T-helper 2 cell treated with Interferon-gamma antibody and Interleukin-4, amounts not matched to agents 100 ng/mL and 5 ng/mL, for 36 hours (primary cell): ENCODE measurements around the gene SCARF2. TPM values are rescaled to one million over a fixed set of nuclear protein-coding genes. Genes with fewer than 3 reads are reported as not detected.
"Not testable (repeated sequence)": the region's sequence is repeated elsewhere in the genome, so short reads cannot be mapped to it uniquely, and the experiment has no call there.

Source experiments
- intact Hi-C: fragments of 100-400 bp; cut with micrococcal nuclease; formaldehyde crosslinking; loops from one replicate; pipeline ENCODE4 v1.15.1; 2023
- total RNA-seq: library from RNA; stranded (reverse); gene quantifications from 2 replicates; pipeline ENCODE4 v1.2.3, GENCODE V29; 2022

Gene SCARF2
- total RNA-seq, 1 donor from 2014 or later = 1.1 TPM

DNA sequence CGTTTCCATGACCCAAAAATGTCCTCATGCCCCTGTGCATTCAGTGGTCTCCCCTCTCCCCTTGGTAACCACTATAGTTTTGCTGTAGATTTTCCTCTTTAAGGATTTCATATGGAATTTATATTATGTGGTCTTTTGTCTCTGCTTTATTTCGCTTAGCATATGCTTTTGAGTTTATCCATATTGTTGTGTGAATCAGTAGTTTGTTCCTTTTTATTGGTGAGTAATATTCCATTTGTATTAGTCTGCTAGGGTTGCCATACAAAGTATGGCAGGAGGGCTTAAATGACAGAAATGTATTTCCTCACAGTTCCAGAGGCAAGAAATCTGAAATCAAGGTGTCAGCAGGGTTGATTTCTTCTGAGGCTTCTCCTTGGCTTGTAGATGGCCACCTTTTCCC is 40.1 kb downstream of the SCARF2 start:
- intact Hi-C loops = no loop called here

DNA sequence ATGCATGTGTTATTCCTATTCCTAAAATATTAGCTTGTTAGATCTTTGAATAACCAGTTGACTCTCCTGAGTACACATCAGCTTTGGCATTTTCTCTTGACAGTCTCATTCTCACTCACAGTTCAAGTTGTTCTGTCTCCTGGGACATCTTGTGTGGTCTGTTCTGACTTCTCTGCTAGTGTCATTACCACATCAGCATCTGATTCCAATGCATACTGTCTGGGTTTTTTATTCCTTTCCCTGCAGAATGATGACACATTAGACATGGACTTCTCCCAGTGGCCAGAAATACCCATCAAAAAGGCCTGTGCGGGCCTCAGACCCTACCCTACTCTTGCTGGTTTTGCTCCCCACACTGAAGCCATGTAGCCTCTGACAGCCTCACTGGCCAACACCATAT is 41.0 kb downstream of the SCARF2 start:
- intact Hi-C loops = no loop called here

DNA sequence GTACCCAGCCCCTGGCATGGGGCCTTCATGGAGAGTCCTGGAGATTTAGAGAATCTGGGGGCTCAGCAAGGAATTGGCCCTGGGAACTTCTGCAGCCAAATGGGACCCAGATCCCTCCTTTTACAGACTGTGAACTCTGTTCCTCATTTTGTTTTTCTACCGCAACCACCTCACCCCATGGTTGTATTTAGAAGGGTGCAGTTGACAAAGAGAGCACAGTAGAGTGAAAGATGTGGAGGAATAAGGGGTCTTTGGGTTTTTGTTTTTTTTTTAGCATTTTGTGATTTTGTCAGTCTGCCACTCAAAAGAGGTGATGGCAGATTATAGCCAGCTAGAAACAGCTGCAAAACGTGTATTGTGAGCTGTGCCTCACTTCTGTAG is 41.7 kb downstream of the SCARF2 start:
- intact Hi-C loops = loop anchor here (2.0 kb wide), 2 partner anchors 33 to 75 kb away; partner anchors contain the start of gene DGCR6L

DNA sequence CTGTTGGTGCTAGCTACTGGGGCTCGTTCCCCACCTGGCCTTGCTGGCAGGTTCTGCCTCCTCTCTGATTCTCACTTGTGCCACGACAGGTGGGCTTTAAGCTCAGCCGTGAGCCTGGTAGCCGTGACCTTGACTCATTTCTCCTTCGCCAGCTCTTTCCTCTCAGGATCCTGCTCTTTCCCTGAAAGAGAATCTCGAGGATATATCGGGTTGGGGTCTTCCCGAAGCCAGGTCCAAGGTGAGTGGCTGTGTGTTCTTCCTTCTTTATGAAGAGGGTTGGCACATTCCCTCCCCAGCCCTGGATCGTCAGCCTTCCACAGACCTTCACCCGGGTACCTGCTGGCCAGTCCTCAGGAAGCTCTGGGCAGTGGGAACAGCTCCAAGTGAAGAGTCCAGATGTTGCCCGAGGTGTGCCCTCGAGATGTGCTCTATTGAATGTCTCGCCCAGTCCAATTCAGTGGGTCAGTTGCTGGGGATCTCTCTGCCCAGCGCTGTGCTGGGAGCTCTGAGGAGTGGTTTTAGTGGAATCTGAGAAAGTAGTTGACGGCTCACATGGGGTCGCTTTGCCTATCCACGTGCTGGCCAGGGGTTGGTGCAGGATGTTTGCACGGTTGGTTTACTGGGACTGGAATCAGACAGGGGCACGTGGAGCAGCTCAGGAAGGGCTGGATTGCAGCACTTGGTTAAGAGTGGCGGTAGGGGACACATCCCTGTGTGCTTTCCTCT is 42.3 kb downstream of the SCARF2 start:
- intact Hi-C loops = loop anchor here (2.0 kb wide), 2 partner anchors 33 to 75 kb away; partner anchors contain the start of gene DGCR6L

DNA sequence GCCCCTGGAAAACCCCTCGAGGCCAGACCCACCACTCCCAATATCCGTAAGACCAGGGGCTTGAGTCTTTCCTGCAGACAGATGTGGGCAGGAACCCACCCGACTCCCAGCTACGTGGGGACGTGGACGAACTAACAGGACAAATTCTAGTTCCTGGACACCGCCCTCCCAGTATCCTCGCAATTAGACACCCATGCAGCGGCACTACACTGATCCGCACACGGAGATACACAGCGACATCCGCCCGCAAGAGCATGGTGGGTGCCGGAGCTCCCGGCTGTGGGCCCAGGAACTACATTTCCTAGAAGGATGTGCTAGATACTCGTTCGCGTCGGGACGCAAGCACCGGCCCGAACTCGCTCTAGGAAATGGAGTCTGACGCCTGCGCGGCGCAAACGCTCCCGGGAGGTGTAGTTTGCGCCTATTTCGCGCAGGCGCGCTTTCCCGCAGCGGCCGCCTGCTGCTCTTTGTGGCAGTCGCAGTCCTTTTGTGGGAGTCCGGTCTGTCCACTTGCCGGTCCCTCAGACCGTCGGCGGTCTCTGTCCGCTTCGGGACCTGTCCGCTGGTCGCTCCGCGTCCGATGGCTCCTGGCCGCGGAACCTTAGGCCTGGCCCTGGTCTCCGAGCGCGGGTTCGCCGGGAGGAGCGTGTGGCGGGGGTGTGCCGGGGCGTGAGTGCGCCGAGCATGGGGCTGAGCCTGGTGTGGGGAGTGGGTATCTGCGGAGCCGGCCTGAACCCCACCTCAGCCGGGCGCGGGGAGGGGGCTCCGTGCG is 43.7 kb downstream of the SCARF2 start, which contains the start of gene ZNF74:
ZNF74 (plus strand) TSS at position 447 of the 772 bp plus-strand sequence. CDS start 478 bp downstream, outside the sequence.
- intact Hi-C loops = loop anchor here (2.0 kb wide), 2 partner anchors 35 to 73 kb away; partner anchors contain the start of gene DGCR6L

DNA sequence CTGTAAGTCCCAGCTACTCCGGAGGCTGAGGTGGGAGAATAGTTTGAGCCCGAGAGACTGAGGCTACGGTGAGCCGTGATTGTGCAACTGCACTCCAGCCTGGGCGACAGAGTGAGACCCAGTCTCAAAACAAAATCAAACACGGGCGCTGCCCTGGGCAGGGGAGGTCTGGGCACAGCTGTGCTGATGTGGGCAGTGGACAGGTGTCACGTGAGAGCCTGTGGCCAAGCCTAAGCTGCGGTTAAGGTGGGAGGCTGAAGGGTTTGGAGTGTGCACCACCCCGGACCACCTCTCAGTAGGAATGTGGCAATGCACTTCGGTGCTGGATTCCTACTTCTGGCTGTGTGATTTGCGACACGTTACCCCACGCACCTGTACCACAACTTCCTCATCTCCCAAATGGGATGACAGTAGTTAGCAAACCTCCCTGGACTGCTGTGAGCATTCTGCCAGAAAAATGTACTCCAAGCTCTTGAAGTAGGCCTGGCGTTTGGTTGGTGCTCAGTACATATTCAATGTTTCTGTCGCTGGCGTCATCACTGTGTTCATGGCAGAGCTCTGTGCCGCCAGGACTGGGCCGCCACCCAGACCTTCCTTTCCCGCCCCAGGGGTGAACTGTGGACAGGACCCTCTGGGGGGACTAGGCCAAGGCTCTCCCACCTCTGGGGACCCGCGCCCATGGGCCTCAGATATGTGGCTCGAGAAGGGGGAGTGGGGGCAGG is 44.5 kb downstream of the SCARF2 start:
- intact Hi-C loops = no loop called here

DNA sequence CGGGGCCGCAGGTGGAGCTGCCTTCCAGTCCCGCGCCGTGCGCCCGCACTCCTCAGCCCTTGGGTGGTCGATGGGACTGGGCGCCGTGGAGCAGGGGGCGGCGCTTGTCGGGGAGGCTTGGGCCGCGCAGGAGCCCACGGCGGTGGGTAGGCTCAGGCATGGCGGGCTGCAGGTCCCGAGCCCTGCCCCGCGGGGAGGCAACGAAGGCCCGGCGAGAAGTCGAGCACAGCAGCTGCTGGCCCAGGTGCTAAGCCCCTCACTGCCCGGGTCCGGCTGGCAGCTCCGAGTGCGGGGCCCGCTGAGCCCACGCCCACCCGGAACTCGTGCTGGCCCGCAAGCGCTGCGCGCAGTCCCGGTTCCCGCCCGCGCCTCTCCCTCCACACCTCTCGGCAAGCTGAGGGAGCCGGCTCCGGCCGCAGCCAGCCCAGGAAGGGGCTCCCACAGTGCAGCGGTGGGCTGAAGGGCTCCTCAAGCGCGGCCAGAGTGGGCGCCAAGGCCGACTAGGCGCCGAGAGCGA is 45.2 kb downstream of the SCARF2 start:
- intact Hi-C loops = not testable (repeated sequence)

DNA sequence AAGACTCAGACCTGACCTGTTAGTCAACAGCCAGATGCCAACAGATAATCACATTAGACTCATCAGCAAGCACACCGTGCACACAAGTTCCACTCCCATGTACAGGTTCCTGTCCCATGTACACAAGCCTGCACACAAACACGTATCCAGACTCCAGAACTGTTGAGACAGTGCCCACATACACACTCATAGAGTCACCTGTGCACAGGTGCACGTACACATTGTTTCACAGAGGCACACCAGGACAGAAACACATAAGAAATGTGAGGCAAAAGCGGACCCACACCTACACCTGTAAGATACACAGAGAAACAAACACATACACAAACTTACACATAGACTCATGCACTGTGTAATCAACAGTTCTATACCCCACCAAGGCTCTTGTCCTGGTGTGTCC is 46.4 kb downstream of the SCARF2 start:
- intact Hi-C loops = no loop called here

DNA sequence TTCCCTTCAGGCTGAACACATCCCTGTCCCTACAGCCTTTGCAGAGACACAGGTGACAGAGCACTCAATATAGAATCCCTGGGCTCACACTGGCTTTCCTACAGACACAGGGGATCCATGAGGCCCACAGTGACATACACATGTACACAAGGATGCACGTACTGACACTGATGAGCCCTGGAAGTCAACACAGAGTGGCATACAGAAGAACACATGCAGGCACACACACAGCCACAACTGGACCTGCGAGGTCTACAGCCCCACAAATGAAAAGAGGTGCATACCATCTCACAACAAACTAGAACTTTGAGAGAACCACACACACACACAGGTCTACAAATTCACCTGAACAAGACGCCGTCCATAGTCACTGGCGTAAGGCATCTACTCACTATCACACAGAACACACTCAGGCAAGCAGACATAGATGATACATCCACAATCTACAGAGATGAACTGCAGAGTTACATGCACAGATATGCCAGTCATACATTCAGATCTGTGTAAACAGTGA is 47.2 kb downstream of the SCARF2 start:
- intact Hi-C loops = no loop called here

DNA sequence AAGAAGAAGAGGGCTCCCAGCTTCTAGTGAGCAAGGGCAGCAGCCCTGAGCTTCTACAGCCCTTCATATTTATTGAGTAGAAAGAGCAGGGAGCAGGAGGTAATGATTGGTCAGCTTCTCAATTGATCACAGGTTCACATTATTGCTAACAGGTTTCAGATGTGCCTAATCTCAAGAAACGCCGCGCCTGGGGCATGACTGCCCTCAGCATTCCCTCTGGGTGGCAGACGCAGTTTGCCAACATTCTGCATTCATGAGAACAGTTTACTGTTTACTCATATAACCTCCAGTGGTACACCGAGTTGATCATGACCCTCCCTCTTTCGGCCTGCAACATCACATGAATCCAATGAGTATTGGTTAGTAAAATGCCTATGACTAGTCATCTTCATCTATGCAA is 48.3 kb downstream of the SCARF2 start:
- intact Hi-C loops = no loop called here

DNA sequence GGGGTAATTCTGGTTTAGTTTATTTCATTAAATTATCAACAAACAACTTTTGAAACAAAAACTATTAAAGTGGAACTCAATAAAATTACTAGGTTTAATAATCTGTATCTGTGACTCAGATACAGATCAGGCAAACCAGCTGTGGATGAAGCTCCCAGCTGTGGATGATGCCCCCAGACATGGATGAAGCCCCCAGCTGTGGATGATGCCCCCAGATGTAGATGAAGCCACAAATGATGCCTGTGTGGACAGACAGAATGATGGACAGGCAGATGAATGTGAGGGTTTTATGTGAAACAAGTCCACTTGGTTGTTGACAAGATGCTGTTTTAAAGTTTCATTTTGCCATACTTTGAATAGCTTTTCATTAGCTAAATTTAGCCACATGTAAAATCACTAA is 49.4 kb downstream of the SCARF2 start:
- intact Hi-C loops = no loop called here

DNA sequence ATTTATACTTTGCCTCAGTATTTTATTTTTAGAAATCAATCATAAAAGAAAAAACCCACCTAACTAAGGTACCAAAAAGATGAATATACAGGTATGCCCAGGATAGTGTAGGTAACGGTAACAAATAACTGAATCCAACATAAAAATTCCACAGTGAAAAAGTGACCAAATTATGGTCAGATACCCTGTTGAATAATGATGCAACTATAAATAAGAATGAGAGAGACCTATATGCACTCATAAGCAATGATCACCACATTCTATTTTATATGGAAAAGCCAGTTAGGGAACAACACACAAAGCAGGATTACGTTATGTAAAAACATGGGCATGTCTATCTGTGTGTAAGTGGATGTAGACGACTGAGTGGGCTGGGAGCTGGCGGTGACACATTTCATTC is 50.7 kb downstream of the SCARF2 start:
- intact Hi-C loops = no loop called here

DNA sequence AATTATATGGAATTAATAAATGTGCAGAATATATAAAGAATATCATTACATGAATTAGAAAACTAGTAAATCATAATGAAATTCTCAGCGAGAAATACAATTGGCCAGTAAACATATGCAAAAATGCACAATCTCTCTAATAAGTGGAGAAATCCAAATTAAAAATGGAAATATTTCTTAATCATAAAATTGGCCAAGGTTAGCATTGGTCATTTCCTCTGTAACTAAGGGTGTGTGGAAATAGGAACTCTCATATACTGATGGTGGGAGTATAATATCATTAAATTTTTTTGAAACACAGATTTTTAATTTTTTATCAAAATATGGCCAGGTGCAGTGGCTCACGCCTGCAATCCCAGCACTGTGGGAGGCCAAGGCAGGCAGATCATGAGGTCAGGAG is 51.3 kb downstream of the SCARF2 start:
- intact Hi-C loops = no loop called here

DNA sequence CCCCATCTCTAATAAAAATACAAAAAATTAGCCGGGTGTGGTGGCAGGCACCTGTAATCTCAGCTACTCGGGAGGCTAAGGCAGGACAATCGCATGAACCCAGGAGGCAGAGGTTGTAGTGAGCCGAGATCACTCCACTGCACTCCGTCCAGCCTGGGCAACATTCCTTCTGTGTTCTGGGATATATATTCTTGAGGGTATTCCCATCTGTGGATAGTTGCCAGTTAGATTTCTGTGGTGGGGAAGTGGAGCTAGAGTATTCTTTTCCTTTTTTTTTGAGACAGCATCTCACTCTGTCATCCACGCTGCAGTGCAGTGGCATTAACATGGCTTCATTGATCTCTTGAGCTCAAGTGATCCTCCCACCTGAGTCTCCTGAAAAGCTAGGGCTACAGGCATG is 52.8 kb downstream of the SCARF2 start:
- intact Hi-C loops = no loop called here

DNA sequence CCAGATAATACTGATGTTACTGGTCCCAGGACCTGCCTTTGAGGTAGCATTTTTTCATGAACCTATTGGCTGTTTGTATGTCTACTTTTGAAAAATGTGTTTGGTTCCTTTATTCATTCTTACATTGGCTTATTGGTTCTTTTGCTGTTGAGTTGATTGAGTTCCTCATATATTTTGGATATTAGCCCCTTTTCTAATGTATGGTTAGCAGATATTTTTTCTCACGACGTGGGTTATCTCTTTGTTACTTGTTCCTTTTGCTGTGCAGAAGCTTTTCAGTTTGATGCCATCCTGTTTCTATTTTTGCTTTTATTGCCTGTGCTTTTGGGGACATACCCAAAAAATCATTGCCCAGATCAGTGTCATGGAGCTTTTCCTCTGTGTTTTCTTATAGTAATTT is 53.5 kb downstream of the SCARF2 start:
- intact Hi-C loops = no loop called here

DNA sequence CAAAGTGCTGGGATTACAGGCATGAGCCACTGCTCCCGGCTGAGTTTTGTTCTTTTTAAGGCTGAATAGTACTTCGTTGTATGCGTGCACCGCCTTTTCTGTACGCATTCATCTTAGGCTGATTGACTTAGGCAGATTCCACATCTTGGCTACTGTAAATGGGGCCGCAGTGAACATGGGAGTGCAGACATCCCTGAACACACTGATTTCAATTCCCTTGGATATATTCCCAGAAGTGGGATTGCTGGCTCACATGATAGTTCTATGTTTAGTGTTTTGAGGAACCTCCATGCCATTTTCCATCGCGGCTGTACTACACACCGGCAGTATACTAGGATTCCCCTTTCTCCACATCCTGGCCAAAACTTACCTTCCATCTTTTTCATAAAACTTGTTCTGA is 54.1 kb downstream of the SCARF2 start:
- intact Hi-C loops = no loop called here

DNA sequence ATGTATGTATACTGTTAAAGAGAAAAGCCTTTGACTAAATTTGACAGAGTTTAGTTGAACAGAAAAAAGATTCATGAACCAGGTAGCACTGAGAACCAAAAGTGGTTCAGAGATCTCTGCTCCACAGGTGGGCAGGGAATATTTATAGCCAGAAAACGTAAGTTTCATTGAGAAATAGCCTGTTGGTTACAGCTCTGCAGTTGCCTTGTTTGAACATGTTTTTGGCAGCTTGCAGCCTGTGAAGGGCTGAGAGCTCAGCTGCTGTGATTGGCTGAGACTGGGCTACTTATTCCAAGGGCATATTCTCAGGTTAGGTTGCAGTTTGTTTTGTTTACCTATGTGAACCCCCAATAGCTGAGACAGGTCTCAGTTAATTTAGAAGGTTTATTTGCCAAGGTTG is 57.1 kb downstream of the SCARF2 start:
- intact Hi-C loops = no loop called here

DNA sequence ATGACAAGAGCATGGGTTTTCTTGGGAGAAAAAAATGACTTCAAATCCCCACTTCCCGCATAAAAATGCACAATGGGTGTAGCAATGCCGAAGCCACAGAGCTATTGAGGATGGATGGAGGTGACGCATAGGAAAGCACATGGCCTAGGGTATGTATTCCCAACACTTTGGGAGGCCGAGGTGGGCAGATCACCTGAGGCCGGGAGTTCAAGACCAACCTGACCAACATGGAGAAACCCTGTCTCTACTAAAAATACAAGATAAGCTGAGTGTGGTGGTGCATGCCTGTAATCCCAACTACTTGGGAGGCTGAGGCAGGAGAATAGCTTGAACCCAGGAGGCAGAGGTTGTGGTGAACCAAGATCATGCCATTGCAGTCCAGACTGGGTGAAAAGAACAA is 58.9 kb downstream of the SCARF2 start:
- intact Hi-C loops = not testable (repeated sequence)

DNA sequence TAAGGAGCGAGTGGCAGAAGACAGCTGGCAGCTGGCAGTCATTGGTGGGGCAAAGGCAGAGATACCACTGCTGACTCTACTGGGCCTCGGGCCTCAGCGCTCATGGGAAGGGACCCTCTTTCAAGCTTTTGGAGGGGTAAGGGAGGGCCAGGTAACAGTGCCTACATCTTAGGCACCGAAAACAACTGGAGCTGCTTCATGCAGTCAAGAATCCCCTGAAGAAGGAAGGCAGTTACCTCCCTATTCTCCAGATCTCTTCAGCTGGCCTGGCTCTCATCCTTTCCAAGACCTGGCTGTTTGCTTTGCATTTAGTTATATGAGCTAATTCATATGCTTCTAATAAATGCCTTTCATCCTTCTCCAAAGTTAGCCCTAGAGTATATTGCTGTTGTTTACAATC is 59.5 kb downstream of the SCARF2 start:
- intact Hi-C loops = no loop called here

DNA sequence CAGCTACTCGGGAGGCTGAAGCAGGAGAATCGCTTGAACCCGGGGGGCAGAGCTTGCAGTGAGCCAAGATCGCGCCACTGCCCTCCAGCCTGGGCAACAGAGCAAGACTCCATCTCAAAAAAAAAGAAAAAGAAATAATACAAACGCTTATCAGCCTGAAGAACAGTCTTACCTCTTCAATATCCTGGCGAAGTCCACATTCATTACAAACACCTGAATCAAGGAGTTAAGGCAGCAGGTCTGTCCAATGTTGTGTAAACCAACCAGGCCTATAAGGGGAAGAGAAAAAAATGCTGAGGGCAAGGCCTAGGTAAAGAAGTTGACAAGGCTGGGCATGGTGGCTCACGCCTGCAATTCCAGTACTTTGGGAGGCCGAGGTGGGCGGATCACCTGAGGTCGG is 60.6 kb downstream of the SCARF2 start:
- intact Hi-C loops = not testable (repeated sequence)

DNA sequence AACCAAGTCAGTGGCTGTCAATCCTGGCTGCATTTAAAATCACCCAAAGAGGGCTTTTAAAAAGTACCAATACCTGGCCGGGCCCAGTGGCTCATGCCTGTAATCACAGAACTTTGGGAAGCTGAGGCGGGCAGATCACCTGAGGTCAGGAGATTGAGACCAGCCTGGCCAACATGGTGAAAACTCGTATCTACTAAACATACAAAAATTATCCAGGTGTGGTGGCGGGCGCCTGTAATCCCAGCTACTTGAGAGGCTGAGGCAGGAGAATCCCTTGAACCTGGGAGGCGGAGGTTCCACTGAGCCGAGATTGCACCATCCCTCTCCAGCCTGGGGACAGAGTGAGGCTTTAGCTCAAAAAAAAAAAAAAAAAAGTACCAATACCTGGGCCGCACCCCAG is 61.3 kb downstream of the SCARF2 start:
- intact Hi-C loops = not testable (repeated sequence)
